K562 (cell line): ENCODE data around the gene HOXB8. TPM values are rescaled to one million over a fixed set of nuclear protein-coding genes. Genes with fewer than 3 reads are reported as not detected.

ENCODE experiments used
- ATAC-seq: fragments of 200-7000 bp; cut with Tn5 transposase; 3 replicates; pipeline ENCODE4 v1.9.1; 2020; ENCODE audit warnings: moderate library complexity
- BruUV-seq: library from RNA; stranded (reverse); fragments of 400-500 nt; replicated peaks from 2 replicates; lab custom pipeline; 2021; lab: Mats Ljungman, UMichigan
- CTCF ChIA-PET: fragments of 300-600 bp; formaldehyde crosslinking; extraction: SDS; loops from one replicate; lab custom pipeline; 2021; ENCODE audit warnings: low intra/inter-chr PET ratio; lab: Yijun Ruan, JAX
- POLR2A ChIA-PET: fragments of 300-600, 350-650 bp; sonication (Branson Sonifier 250); formaldehyde crosslinking; extraction: SDS; loops from one replicate; lab custom pipeline; 2021; ENCODE audit warnings: antibody characterized with exemption, inconsistent platforms; lab: Yijun Ruan, JAX
- DNase-seq, 4 experiments: peaks; one replicate each; pipeline versions ENCODE4 v3.0.0 to v3.0.0-alpha.2; 2011 to 2018; ENCODE audit warnings: low spot score in 3 of 4, mixed read lengths in 3 of 4; ENCODE audit errors: extremely low read depth in 1 of 4
- FAIRE-seq: peaks from 2 replicates; lab custom pipeline; 2011; peaks lifted over from hg19 to GRCh38; lab: Jason Lieb, UNC
- H2AFZ ChIP-seq: 2 replicates; pipeline ENCODE4 v1.6.0; 2011; ENCODE audit warnings: low read depth, low read length, control low read depth, inconsistent platforms
- H3K27ac ChIP-seq: fragments of 200-600 bp; 3 replicates; pipeline ENCODE4 v1.8.0; 2011; ENCODE audit warnings: low read depth, mild to moderate bottlenecking, control low read depth, inconsistent platforms, low read length, moderate library complexity, mixed read lengths; ENCODE audit errors: extremely low read depth
- H3K27me3 ChIP-seq, 2 experiments: fragments of 300-600 bp in 1 of 2; 2 replicates in 1 of 2; 3 replicates in 1 of 2; pipeline versions ENCODE4 v1.6.0 to v1.8.0; 2011; ENCODE audit warnings: inconsistent platforms in 2 of 2, low read length in 2 of 2, mild to moderate bottlenecking in 1 of 2, mixed read lengths in 1 of 2, moderate library complexity in 1 of 2; ENCODE audit not compliant: control insufficient read depth in 2 of 2, insufficient read depth in 2 of 2
- H3K36me3 ChIP-seq: fragments of 300-600 bp; 3 replicates; pipeline ENCODE4 v1.8.0; 2011; ENCODE audit warnings: mild to moderate bottlenecking, low read length, inconsistent platforms; ENCODE audit not compliant: control insufficient read depth, insufficient read depth
- H3K4me1 ChIP-seq, 2 experiments: fragments of 200-600 bp in 1 of 2; replicated peaks in 1 of 2; 2 replicates in 1 of 2; 3 replicates in 1 of 2; pipeline versions ENCODE4 v1.5.1 to v1.8.0; 2011; ENCODE audit warnings: inconsistent platforms in 2 of 2, low read length in 2 of 2, mild to moderate bottlenecking in 1 of 2, mixed read lengths in 1 of 2, moderate library complexity in 1 of 2; ENCODE audit not compliant: control insufficient read depth in 2 of 2, insufficient read depth in 2 of 2
- H3K4me2 ChIP-seq: 2 replicates; pipeline ENCODE4 v1.6.1; 2011; ENCODE audit warnings: low read length, control low read depth, inconsistent platforms, mixed read lengths; ENCODE audit not compliant: insufficient read depth
- H3K4me3 ChIP-seq: fragments of 200-600 bp; sonication (generic), shearing (Covaris generic); 2 replicates; pipeline ENCODE4 v1.5.1; 2016; ENCODE audit warnings: control low read depth, inconsistent platforms
- H3K79me2 ChIP-seq: fragments of 200-600 bp; 3 replicates; pipeline ENCODE4 v1.8.0; 2011; ENCODE audit warnings: low read length, inconsistent platforms; ENCODE audit not compliant: control insufficient read depth, insufficient read depth
- H3K9ac ChIP-seq, 2 experiments: 2 replicates each; pipeline versions ENCODE4 v1.6.0 to v1.6.1; 2011; ENCODE audit warnings: low read depth in 2 of 2, low read length in 2 of 2, control low read depth in 1 of 2, inconsistent platforms in 1 of 2, mild to moderate bottlenecking in 1 of 2, mixed read lengths in 1 of 2; ENCODE audit not compliant: insufficient read depth in 1 of 2
- H3K9me1 ChIP-seq: one replicate; pipeline ENCODE4 v1.6.0; 2011; ENCODE audit warnings: inconsistent platforms, mild to moderate bottlenecking, low read length, moderate library complexity; ENCODE audit not compliant: control insufficient read depth, insufficient read depth
- H3K9me3 ChIP-seq: replicated peaks from 2 replicates; pipeline ENCODE4 v1.5.1; 2011; ENCODE audit warnings: low read depth, low read length, inconsistent platforms; ENCODE audit not compliant: control insufficient read depth, insufficient read depth
- H4K20me1 ChIP-seq: replicated peaks from 2 replicates; pipeline ENCODE4 v1.6.1; 2011; ENCODE audit warnings: low read length, inconsistent platforms, mixed read lengths; ENCODE audit not compliant: control insufficient read depth, insufficient read depth
- HLTF ChIP-seq: fragments of 450-650 bp; IDR thresholded peaks from 2 replicates; pipeline ENCODE4 v1.6.1; 2016
- MAFG ChIP-seq: fragments of 450-650 bp; conservative IDR thresholded peaks from 2 replicates; pipeline ENCODE4 v1.6.1; 2016; ENCODE audit warnings: missing genetic modification characterization, missing compliant biosample characterization
- POLR2B ChIP-seq: fragments of 450-650 bp; IDR thresholded peaks from 2 replicates; pipeline ENCODE4 v1.6.1; 2018; ENCODE audit warnings: low read depth; ENCODE audit not compliant: partially characterized antibody
- PRPF4 ChIP-seq: fragments of 200-400 bp; formaldehyde crosslinking; IDR thresholded peaks from one replicate; pipeline ENCODE4 v1.6.1; 2017; ENCODE audit warnings: low read length, low read depth, mild to moderate bottlenecking; ENCODE audit not compliant: insufficient read depth, poor library complexity, severe bottlenecking
- RFX5 ChIP-seq: IDR thresholded peaks from 2 replicates; pipeline ENCODE4 v1.6.1; 2011; ENCODE audit warnings: low read depth, mild to moderate bottlenecking, improper control_type of control experiment, low read length
- SAFB2 ChIP-seq: fragments of 200-400 bp; formaldehyde crosslinking; IDR thresholded peaks from 2 replicates; pipeline ENCODE4 v1.6.1; 2018; ENCODE audit warnings: borderline replicate concordance, low read length, low read depth, moderate library complexity; ENCODE audit not compliant: severe bottlenecking
- TAF15 ChIP-seq: fragments of 200-400 bp; formaldehyde crosslinking; IDR thresholded peaks from 2 replicates; pipeline ENCODE4 v1.6.1; 2017; ENCODE audit warnings: mild to moderate bottlenecking, low read depth, low read length, moderate library complexity
- ZNF23 ChIP-seq: fragments of 250-450 bp; sonication (Bioruptor Pico); IDR thresholded peaks from 2 replicates; pipeline ENCODE4 v1.4.0; 2020; ENCODE audit warnings: mild to moderate bottlenecking
- ZNF445 ChIP-seq: fragments of 250-450 bp; sonication (Bioruptor Pico); IDR thresholded peaks from 2 replicates; pipeline ENCODE4 v1.4.0; 2020; ENCODE audit warnings: low read depth, mild to moderate bottlenecking, moderate library complexity
- ZNF780A ChIP-seq: fragments of 250-450 bp; sonication (Bioruptor Pico); IDR thresholded peaks from 2 replicates; pipeline ENCODE4 v1.5.0; 2021; ENCODE audit warnings: mild to moderate bottlenecking
- WGBS: fragments of 100-300 bp; shearing (Covaris generic); methylation state at CpG from one replicate; pipeline ENCODE4 v1.1.6; 2016; ENCODE audit warnings: low coverage, mixed read lengths; ENCODE audit not compliant: insufficient coverage; ENCODE audit errors: missing lambda C conversion rate; 5-methylcytosine and 5-hydroxymethylcytosine counted together
- in situ Hi-C: fragments of 300-500 bp; cut with MboI; formaldehyde crosslinking; loops from 4 replicates; pipeline ENCODE4 v1.15.0; 2018; ENCODE audit warnings: inconsistent platforms, mixed read lengths
- intact Hi-C: fragments of 100-400 bp; cut with micrococcal nuclease; formaldehyde crosslinking; loops from 2 replicates; pipeline ENCODE4 v1.14.2; 2022
- polyA plus RNA-seq, 8 experiments: library from polyadenylated mRNA; depleted of rRNA in 4 of 8; stranded (reverse) in 5 of 8; unstranded in 3 of 8; fragments of >200 nt; fragmentation: Nextera tagmentation in 2 of 8; fragmentation: Illumina TruSeq in 1 of 8; extraction: Ambion mirVana in 2 of 8; extraction: Trizol in 1 of 8; gene quantifications; 2 replicates each; pipeline versions ENCODE4 v1.2.1 to v1.2.3, GENCODE V29; 2011 to 2014; ENCODE audit warnings: inconsistent platforms in 1 of 8, missing spikeins in 1 of 8
- total RNA-seq, 7 experiments: library from RNA; depleted of rRNA in 6 of 7; stranded (reverse); fragments of >200 nt in 6 of 7; fragmentation: Illumina TruSeq in 2 of 7; extraction: Trizol in 2 of 7; gene quantifications; 2 replicates each; pipeline versions ENCODE4 v1.2.1 to v1.2.3, GENCODE V29; 2011 to 2021; ENCODE audit warnings: low replicate concordance in 1 of 7
- TF ChIP-seq, protein P1 (sequence below): fragments of 250-450 bp; sonication (Bioruptor Pico); IDR thresholded peaks from 2 replicates; pipeline ENCODE4 v1.4.0; 2020; ENCODE audit warnings: mild to moderate bottlenecking, moderate library complexity
- TF ChIP-seq, protein P2 (sequence below): fragments of 250-450 bp; sonication (Bioruptor Pico); IDR thresholded peaks from 2 replicates; pipeline ENCODE4 v1.4.0; 2020; ENCODE audit warnings: mild to moderate bottlenecking, moderate library complexity
- TF ChIP-seq, protein P3 (sequence below): fragments of 250-450 bp; sonication (Bioruptor Pico); IDR thresholded peaks from 2 replicates; pipeline ENCODE4 v1.5.0; 2020; ENCODE audit warnings: mild to moderate bottlenecking, borderline replicate concordance
- TF ChIP-seq, protein P4 (sequence below), 3 experiments: IDR thresholded peaks in 2 of 3; conservative IDR thresholded peaks in 1 of 3; 2 replicates each; pipeline ENCODE4 v1.5.1; 2011 to 2012; ENCODE audit warnings: low read length in 3 of 3, mild to moderate bottlenecking in 3 of 3, control low read depth in 2 of 3, improper control_type of control experiment in 1 of 3, inconsistent platforms in 1 of 3, low read depth in 1 of 3, mixed read lengths in 1 of 3, moderate library complexity in 1 of 3; ENCODE audit not compliant: insufficient read depth in 2 of 3

HOXB8 gene
- total and polyA plus RNA-seq, 9 of the 15 experiments (the other 6 are each of a cell fraction or from before 2014, with no cell fraction given), result 0.52 to 23.8 (median 3.6) TPM

DNA sequence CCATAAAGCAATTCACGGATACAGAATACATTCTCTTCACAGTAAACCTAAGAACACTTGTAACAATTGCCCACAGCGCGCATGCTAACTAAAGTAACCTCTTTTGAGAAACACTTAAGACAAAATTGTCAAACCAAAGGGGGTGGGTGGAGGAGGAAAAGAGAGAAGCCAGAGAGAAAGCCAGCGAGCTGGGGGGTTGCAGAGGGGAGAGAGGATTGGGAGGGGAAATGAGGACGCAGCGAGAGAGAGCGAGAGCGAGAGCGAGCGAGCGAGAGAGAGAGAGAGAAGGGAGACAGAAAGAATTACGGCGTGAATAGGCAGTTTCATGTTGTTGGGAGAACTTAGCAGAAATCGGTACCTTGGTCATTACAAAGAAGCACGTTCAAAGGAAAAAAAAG lies 2.6 kb downstream of the HOXB8 start:
- DNase-seq (no peak), ATAC-seq (no peak), FAIRE-seq (no peak)
- H3K36me3 ChIP-seq, result peaks cover 8% of the 10 kb centered on the region; the same call in 1 of the 3 replicates
- BruUV-seq, result no TSS peak
- no peaks in the 10 kb centered on the region for H3K9me3 ChIP-seq
- no peaks in the 10 kb centered on the region for H3K27me3 ChIP-seq
- ChIA-PET POLR2A (interaction anchor here (0.6 kb wide), 1 partner anchor 8 kb away, joined by 3 read pairs; no protein-coding TSS in a partner anchor), CTCF (no interaction called here)
- intact Hi-C loops (no loop called here), in situ Hi-C loops (no loop called here)
- H3K4me1 ChIP-seq, result peaks cover 20 to 48% of the 10 kb centered on the region in 2 experiments
- no peaks in the 10 kb centered on the region for H3K9me1 ChIP-seq
- peaks cover 32% of the 10 kb centered on the region for H3K79me2 ChIP-seq
- H3K4me2 ChIP-seq, result no peak overlapping the region
- H4K20me1 ChIP-seq, result no peaks in the 10 kb centered on the region
- H3K9ac ChIP-seq, result no peak overlapping the region
- H2AFZ ChIP-seq, result no peak overlapping the region
- no peak overlapping the region for H3K4me3 ChIP-seq
- H3K27ac ChIP-seq, result no peak overlapping the region
- 94% methylated on average over 15 of the region's 15 CpGs for WGBS
- TF ChIP-seq, protein P1, sequence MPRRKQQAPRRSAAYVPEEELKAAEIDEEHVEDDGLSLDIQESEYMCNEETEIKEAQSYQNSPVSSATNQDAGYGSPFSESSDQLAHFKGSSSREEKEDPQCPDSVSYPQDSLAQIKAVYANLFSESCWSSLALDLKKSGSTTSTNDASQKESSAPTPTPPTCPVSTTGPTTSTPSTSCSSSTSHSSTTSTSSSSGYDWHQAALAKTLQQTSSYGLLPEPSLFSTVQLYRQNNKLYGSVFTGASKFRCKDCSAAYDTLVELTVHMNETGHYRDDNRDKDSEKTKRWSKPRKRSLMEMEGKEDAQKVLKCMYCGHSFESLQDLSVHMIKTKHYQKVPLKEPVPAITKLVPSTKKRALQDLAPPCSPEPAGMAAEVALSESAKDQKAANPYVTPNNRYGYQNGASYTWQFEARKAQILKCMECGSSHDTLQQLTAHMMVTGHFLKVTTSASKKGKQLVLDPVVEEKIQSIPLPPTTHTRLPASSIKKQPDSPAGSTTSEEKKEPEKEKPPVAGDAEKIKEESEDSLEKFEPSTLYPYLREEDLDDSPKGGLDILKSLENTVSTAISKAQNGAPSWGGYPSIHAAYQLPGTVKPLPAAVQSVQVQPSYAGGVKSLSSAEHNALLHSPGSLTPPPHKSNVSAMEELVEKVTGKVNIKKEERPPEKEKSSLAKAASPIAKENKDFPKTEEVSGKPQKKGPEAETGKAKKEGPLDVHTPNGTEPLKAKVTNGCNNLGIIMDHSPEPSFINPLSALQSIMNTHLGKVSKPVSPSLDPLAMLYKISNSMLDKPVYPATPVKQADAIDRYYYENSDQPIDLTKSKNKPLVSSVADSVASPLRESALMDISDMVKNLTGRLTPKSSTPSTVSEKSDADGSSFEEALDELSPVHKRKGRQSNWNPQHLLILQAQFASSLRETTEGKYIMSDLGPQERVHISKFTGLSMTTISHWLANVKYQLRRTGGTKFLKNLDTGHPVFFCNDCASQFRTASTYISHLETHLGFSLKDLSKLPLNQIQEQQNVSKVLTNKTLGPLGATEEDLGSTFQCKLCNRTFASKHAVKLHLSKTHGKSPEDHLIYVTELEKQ, result no peak
- TF ChIP-seq, protein P2, sequence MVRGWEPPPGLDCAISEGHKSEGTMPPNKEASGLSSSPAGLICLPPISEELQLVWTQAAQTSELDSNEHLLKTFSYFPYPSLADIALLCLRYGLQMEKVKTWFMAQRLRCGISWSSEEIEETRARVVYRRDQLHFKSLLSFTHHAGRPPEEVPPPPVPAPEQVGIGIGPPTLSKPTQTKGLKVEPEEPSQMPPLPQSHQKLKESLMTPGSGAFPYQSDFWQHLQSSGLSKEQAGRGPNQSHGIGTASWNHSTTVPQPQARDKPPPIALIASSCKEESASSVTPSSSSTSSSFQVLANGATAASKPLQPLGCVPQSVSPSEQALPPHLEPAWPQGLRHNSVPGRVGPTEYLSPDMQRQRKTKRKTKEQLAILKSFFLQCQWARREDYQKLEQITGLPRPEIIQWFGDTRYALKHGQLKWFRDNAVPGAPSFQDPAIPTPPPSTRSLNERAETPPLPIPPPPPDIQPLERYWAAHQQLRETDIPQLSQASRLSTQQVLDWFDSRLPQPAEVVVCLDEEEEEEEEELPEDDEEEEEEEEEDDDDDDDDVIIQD (CRISPR knock-in tag), result no peak
- TF ChIP-seq HLTF, result no peak
- TF ChIP-seq ZNF780A (CRISPR knock-in tag), result no peak
- no peak for TF ChIP-seq POLR2B
- TF ChIP-seq PRPF4, result no peak
- TF ChIP-seq, protein P3, sequence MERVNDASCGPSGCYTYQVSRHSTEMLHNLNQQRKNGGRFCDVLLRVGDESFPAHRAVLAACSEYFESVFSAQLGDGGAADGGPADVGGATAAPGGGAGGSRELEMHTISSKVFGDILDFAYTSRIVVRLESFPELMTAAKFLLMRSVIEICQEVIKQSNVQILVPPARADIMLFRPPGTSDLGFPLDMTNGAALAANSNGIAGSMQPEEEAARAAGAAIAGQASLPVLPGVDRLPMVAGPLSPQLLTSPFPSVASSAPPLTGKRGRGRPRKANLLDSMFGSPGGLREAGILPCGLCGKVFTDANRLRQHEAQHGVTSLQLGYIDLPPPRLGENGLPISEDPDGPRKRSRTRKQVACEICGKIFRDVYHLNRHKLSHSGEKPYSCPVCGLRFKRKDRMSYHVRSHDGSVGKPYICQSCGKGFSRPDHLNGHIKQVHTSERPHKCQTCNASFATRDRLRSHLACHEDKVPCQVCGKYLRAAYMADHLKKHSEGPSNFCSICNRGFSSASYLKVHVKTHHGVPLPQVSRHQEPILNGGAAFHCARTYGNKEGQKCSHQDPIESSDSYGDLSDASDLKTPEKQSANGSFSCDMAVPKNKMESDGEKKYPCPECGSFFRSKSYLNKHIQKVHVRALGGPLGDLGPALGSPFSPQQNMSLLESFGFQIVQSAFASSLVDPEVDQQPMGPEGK (CRISPR knock-in tag), result no peak
- no peak for TF ChIP-seq MAFG (tag)
- TF ChIP-seq ZNF23 (CRISPR knock-in tag), result no peak
- TF ChIP-seq, protein P4, sequence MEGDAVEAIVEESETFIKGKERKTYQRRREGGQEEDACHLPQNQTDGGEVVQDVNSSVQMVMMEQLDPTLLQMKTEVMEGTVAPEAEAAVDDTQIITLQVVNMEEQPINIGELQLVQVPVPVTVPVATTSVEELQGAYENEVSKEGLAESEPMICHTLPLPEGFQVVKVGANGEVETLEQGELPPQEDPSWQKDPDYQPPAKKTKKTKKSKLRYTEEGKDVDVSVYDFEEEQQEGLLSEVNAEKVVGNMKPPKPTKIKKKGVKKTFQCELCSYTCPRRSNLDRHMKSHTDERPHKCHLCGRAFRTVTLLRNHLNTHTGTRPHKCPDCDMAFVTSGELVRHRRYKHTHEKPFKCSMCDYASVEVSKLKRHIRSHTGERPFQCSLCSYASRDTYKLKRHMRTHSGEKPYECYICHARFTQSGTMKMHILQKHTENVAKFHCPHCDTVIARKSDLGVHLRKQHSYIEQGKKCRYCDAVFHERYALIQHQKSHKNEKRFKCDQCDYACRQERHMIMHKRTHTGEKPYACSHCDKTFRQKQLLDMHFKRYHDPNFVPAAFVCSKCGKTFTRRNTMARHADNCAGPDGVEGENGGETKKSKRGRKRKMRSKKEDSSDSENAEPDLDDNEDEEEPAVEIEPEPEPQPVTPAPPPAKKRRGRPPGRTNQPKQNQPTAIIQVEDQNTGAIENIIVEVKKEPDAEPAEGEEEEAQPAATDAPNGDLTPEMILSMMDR (IDR thresholded peaks at IDR 0.05 in 2 of 3, conservative IDR thresholded peaks at IDR 0.05 in 1 of 3; ENCODE audit: insufficient read depth in 2 of 3, low read depth in 1 of 3, low read length in 3 of 3), result no peak
- no peak for TF ChIP-seq RFX5
- no peak for TF ChIP-seq ZNF445 (CRISPR knock-in tag)
- TF ChIP-seq SAFB2, result no peak
- no peak for TF ChIP-seq TAF15
